ENCODE results near the gene PDE2A.

- no peak for TF ChIP-seq CTCF (conservative IDR thresholded peaks at IDR 0.05; ENCODE audit: low read depth, low read length)
- no peak for TF ChIP-seq EZH2 (IDR thresholded peaks at IDR 0.05; ENCODE audit: borderline replicate concordance, low read depth, low read length, poor library complexity, severe bottlenecking)
Measured at GRCh38 chr11:72661486-72661885, 12.7 kb downstream of the PDE2A start.
